Measurements from ENCODE around the gene CKS2. TPM values are rescaled to one million over a fixed set of nuclear protein-coding genes. Genes with fewer than 3 reads are reported as not detected.
"Not testable (repeated sequence)": the region's sequence is repeated elsewhere in the genome, so short reads cannot be mapped to it uniquely, and the experiment has no call there.

The CKS2 gene
- total RNA-seq, 1 donor from 2014 or later, result 14.7 TPM

GRCh38 chr9:89284076-89284475 is 26.9 kb upstream of the CKS2 start:
- Histone ChIP-seq H3K36me3 (no peaks in the 10 kb centered on the region), H3K4me1 (peaks cover 11% of the 10 kb centered on the region), H3K27ac (no peak overlapping the region), H3K4me3 (no peak overlapping the region), H3K9me3 (no peaks in the 10 kb centered on the region), H3K27me3 (no peaks in the 10 kb centered on the region)
- no peak for TF ChIP-seq POLR2AphosphoS5 (IDR thresholded peaks at IDR 0.05; ENCODE audit: insufficient read depth in 1 of 2, low read depth in 1 of 2)
- no peak for DNase-seq (ENCODE audit: extremely low spot score in 2 of 2)
- intact Hi-C loops (cut with DNase I), result loop anchor here (10.0 kb wide), 1 partner anchor 1599 kb away; no protein-coding TSS in a partner anchor

GRCh38 chr9:89291741-89292140 is 19.3 kb upstream of the CKS2 start:
- no peaks in the 10 kb centered on the region for H3K36me3 ChIP-seq
- no peak overlapping the region for H3K27ac ChIP-seq
- H3K4me1 ChIP-seq, result no peaks in the 10 kb centered on the region
- intact Hi-C loops (cut with DNase I), result no loop called here
- no peak for DNase-seq (ENCODE audit: extremely low spot score in 2 of 2)
- H3K4me3 ChIP-seq, result no peak overlapping the region
- no peaks in the 10 kb centered on the region for H3K9me3 ChIP-seq
- no peaks in the 10 kb centered on the region for H3K27me3 ChIP-seq
- TF ChIP-seq POLR2AphosphoS5 (IDR thresholded peaks at IDR 0.05; ENCODE audit: insufficient read depth in 1 of 2, low read depth in 1 of 2), result no peak
- no peak for TF ChIP-seq POLR2A (IDR thresholded peaks at IDR 0.05)
- no peak for TF ChIP-seq CTCF (IDR thresholded peaks at IDR 0.05)

- TF ChIP-seq POLR2AphosphoS5 (IDR thresholded peaks at IDR 0.05; ENCODE audit: insufficient read depth in 1 of 2, low read depth in 1 of 2) (no peak), CTCF (IDR thresholded peaks at IDR 0.05) (no peak)
- H3K4me1 ChIP-seq, result no peaks in the 10 kb centered on the region
- no peaks in the 10 kb centered on the region for H3K36me3 ChIP-seq
- no peak overlapping the region for H3K27ac ChIP-seq
- H3K9me3 ChIP-seq, result no peaks in the 10 kb centered on the region
- H3K27me3 ChIP-seq, result no peaks in the 10 kb centered on the region
- DNase-seq (ENCODE audit: extremely low spot score in 2 of 2), result no peak
- intact Hi-C loops (cut with DNase I), result no loop called here
- no peak overlapping the region for H3K4me3 ChIP-seq
Measured at GRCh38 chr9:89293014-89293413, 18.0 kb upstream of the CKS2 start.

GRCh38 chr9:89295400-89295799 is 15.6 kb upstream of the CKS2 start:
- no peak for DNase-seq (ENCODE audit: extremely low spot score in 2 of 2)
- Histone ChIP-seq H3K36me3 (no peaks in the 10 kb centered on the region), H3K27me3 (no peaks in the 10 kb centered on the region), H3K9me3 (no peaks in the 10 kb centered on the region), H3K4me3 (no peak overlapping the region), H3K27ac (no peak overlapping the region), H3K4me1 (no peaks in the 10 kb centered on the region)
- TF ChIP-seq CTCF (IDR thresholded peaks at IDR 0.05) (no peak), POLR2AphosphoS5 (IDR thresholded peaks at IDR 0.05; ENCODE audit: insufficient read depth in 1 of 2, low read depth in 1 of 2) (no peak), POLR2A (IDR thresholded peaks at IDR 0.05) (no peak)
- intact Hi-C loops (cut with DNase I), result no loop called here

- H3K27ac ChIP-seq; DNase-seq (ENCODE audit: extremely low spot score in 2 of 2); H3K4me3 ChIP-seq; H3K4me1 ChIP-seq; H3K27me3 ChIP-seq; H3K36me3 ChIP-seq; intact Hi-C loops (cut with DNase I); H3K9me3 ChIP-seq: not testable (repeated sequence)
Measured at GRCh38 chr9:89301996-89302395, 9.0 kb upstream of the CKS2 start.

GRCh38 chr9:89304020-89304833 is 6.8 kb upstream of the CKS2 start:
- TF ChIP-seq POLR2AphosphoS5 (IDR thresholded peaks at IDR 0.05; ENCODE audit: insufficient read depth in 1 of 2, low read depth in 1 of 2), result no peak
- TF ChIP-seq CTCF (IDR thresholded peaks at IDR 0.05), result no peak
- no peak for TF ChIP-seq POLR2A (IDR thresholded peaks at IDR 0.05)
- DNase-seq (ENCODE audit: extremely low spot score in 2 of 2), result no peak
- H3K4me3 ChIP-seq, result no peak overlapping the region
- peaks cover under 1% of the 10 kb centered on the region for H3K4me1 ChIP-seq
- H3K9me3 ChIP-seq, result no peaks in the 10 kb centered on the region
- intact Hi-C loops (cut with DNase I), result no loop called here
- no peaks in the 10 kb centered on the region for H3K36me3 ChIP-seq
- no peak overlapping the region for H3K27ac ChIP-seq
- H3K27me3 ChIP-seq, result no peaks in the 10 kb centered on the region

Measured in vagina (tissue), 2 donors.